NT2/D1 (cell line): Measurements from ENCODE around the gene LMAN1.

Source experiments
- DNase-seq: peaks from one replicate; pipeline ENCODE4 v3.0.0-alpha.2; 2011; ENCODE audit warnings: low read depth, low spot score
- H3K27me3 ChIP-seq: 2 replicates; pipeline ENCODE4 v1.6.0; 2011; ENCODE audit warnings: mild to moderate bottlenecking; ENCODE audit not compliant: insufficient read length, insufficient read depth
- H3K36me3 ChIP-seq: 2 replicates; pipeline ENCODE4 v1.6.1; 2011; ENCODE audit warnings: mild to moderate bottlenecking, low read length, mixed read lengths; ENCODE audit not compliant: insufficient read depth, insufficient read length
- H3K4me1 ChIP-seq: 2 replicates; pipeline ENCODE4 v1.5.1; 2011; ENCODE audit not compliant: insufficient read depth, insufficient read length
- H3K4me3 ChIP-seq: 2 replicates; pipeline ENCODE4 v1.5.1; 2011; ENCODE audit warnings: low read depth; ENCODE audit not compliant: insufficient read length
- H3K9ac ChIP-seq: 2 replicates; pipeline ENCODE4 v1.6.0; 2011; ENCODE audit warnings: low read depth; ENCODE audit not compliant: insufficient read length
- H3K9me3 ChIP-seq: 2 replicates; pipeline ENCODE4 v1.5.1; 2011; ENCODE audit warnings: mild to moderate bottlenecking, low read length; ENCODE audit not compliant: insufficient read depth
- SUZ12 ChIP-seq: IDR thresholded peaks from 2 replicates; pipeline ENCODE4 v1.6.1; 2011; ENCODE audit not compliant: insufficient read length, insufficient read depth; ENCODE audit errors: extremely low read depth
- YY1 ChIP-seq: IDR thresholded peaks from 2 replicates; pipeline ENCODE4 v1.6.1; 2011; ENCODE audit not compliant: insufficient read length, insufficient read depth
- ZNF274 ChIP-seq: IDR thresholded peaks from 2 replicates; pipeline ENCODE4 v1.6.1; 2011; ENCODE audit warnings: mild to moderate bottlenecking, low read depth, low read length

Gene LMAN1

GRCh38 chr18:59340817-59341216 is 18.2 kb downstream of the LMAN1 start:
- TF ChIP-seq YY1 (no peak), ZNF274 (no peak), SUZ12 (no peak)
- H3K36me3 ChIP-seq: peaks cover 56% of the 10 kb centered on the region

DNA sequence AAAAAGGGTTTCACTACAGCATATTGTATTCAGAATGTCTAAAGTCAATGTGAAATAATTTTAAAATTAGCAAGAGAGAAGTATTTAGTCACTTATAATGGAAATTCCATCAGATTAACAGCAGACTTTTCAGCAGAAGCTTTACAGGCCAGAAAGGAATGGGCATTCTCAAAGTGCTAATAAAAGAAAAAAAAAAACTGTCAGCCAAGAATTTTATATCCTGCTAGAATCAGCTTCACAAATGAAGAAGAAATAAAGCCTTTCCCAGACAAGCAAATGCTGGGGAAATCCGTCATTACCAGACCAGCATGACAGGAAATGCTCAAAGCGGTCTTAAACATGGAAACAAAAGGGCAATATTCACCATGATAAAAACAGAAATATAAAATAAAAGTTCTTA is 18.8 kb downstream of the LMAN1 start:
- Histone ChIP-seq H3K36me3 (peaks cover 52% of the 10 kb centered on the region), H3K9me3 (no peaks in the 10 kb centered on the region), H3K4me1 (no peaks in the 10 kb centered on the region), H3K27me3 (no peaks in the 10 kb centered on the region), H3K4me3 (no peak overlapping the region), H3K9ac (no peak overlapping the region)
- TF ChIP-seq YY1 (no peak), ZNF274 (no peak), SUZ12 (no peak)
- no peak for DNase-seq

More at GRCh38 chr18:59340817-59341216, 18.2 kb downstream of the LMAN1 start:
- Histone ChIP-seq H3K9ac (no peak overlapping the region), H3K27me3 (no peaks in the 10 kb centered on the region), H3K9me3 (no peaks in the 10 kb centered on the region), H3K4me1 (no peaks in the 10 kb centered on the region), H3K4me3 (no peak overlapping the region)
- DNase-seq: no peak

DNA sequence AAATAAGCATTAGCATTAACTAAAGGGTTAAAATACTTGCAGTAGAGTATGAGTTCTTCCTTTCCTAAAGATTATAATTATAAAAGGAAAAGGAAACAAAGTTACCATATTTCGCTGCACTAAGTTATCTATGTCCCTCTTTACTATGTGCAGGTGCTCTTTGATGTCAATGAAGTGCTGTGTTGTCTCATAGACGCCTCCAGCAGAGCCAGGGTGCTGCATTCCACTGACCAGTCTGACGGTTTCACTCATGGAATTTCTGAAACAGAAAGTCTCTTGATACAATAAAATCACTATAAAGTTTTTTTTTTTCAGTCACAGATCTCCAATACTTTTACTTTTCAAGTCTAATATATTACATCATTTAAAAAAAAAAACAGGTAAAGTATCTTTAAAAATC is 26.1 kb downstream of the LMAN1 start:
- no peak for DNase-seq
- no peak for TF ChIP-seq YY1
- no peak for TF ChIP-seq SUZ12
- TF ChIP-seq ZNF274: no peak
- no peak overlapping the region for H3K9ac ChIP-seq
- no peaks in the 10 kb centered on the region for H3K9me3 ChIP-seq
- no peak overlapping the region for H3K4me3 ChIP-seq
- no peaks in the 10 kb centered on the region for H3K27me3 ChIP-seq
- H3K36me3 ChIP-seq: peaks cover 48% of the 10 kb centered on the region
- no peaks in the 10 kb centered on the region for H3K4me1 ChIP-seq

GRCh38 chr18:59328683-59329082 is 30.4 kb downstream of the LMAN1 start:
- H3K9me3 ChIP-seq: no peaks in the 10 kb centered on the region
- H3K27me3 ChIP-seq: no peaks in the 10 kb centered on the region
- H3K9ac ChIP-seq: no peak overlapping the region
- TF ChIP-seq SUZ12: no peak
- TF ChIP-seq YY1: no peak
- TF ChIP-seq ZNF274: no peak
- H3K4me3 ChIP-seq: no peak overlapping the region
- peaks cover 41% of the 10 kb centered on the region for H3K36me3 ChIP-seq
- H3K4me1 ChIP-seq: no peaks in the 10 kb centered on the region
- DNase-seq: no peak

GRCh38 chr18:59325965-59326364 is 33.1 kb downstream of the LMAN1 start:
- H3K27me3 ChIP-seq: no peaks in the 10 kb centered on the region
- H3K9me3 ChIP-seq: no peaks in the 10 kb centered on the region
- H3K36me3 ChIP-seq: peaks cover 23% of the 10 kb centered on the region
- no peak for DNase-seq
- TF ChIP-seq YY1: no peak
- no peak for TF ChIP-seq ZNF274
- no peak for TF ChIP-seq SUZ12
- no peaks in the 10 kb centered on the region for H3K4me1 ChIP-seq
- no peak overlapping the region for H3K4me3 ChIP-seq
- H3K9ac ChIP-seq: no peak overlapping the region

DNA sequence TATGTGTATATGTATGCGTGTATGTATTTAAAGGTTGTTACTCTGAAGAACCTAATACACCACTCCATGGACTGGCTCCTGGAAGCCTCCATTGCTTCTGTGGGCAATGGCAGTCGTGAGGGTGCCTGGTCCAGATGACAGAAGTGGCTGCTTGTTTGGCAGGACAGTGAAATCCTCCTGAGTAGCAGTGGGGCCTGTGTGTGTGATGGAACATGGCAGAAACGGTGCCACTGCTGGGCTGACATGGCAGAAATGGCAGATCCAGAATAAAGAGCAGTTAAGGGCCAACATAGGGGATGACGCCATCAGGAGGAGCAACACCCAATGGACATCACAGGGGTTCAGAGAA is 34.5 kb downstream of the LMAN1 start:
- H3K36me3 ChIP-seq: peaks cover 21% of the 10 kb centered on the region
- TF ChIP-seq SUZ12: no peak
- TF ChIP-seq YY1: no peak
- no peak for TF ChIP-seq ZNF274
- H3K9ac ChIP-seq: no peak overlapping the region
- DNase-seq: no peak
- H3K27me3 ChIP-seq: no peaks in the 10 kb centered on the region
- H3K4me1 ChIP-seq: no peaks in the 10 kb centered on the region
- no peaks in the 10 kb centered on the region for H3K9me3 ChIP-seq
- H3K4me3 ChIP-seq: no peak overlapping the region

- H3K4me3 ChIP-seq: no peak overlapping the region
- TF ChIP-seq SUZ12 (no peak), ZNF274 (no peak), YY1 (no peak)
- no peak for DNase-seq
- peaks cover 21% of the 10 kb centered on the region for H3K36me3 ChIP-seq
- no peaks in the 10 kb centered on the region for H3K9me3 ChIP-seq
- H3K27me3 ChIP-seq: no peaks in the 10 kb centered on the region
- H3K4me1 ChIP-seq: no peaks in the 10 kb centered on the region
- H3K9ac ChIP-seq: no peak overlapping the region
These were observed 35.0 kb downstream of the LMAN1 start for GRCh38 chr18:59323931-59324622.
